GM21529 (cell line): ENCODE measurements around the gene SFXN4.
"Not testable (repeated sequence)": the region's sequence is repeated elsewhere in the genome, so short reads cannot be mapped to it uniquely, and the experiment has no call there.

Experiments used
- ATAC-seq: cut with Tn5 transposase; IDR thresholded peaks from one replicate; pipeline ENCODE4 v1.9.1; 2021; ENCODE audit not compliant: unreplicated experiment

The SFXN4 gene

GRCh38 chr10:119149157-119149556 is 16.4 kb downstream of the SFXN4 start:
- ATAC-seq, result no peak

GRCh38 chr10:119143657-119144056 is 21.9 kb downstream of the SFXN4 start:
- ATAC-seq, result no peak

GRCh38 chr10:119140603-119141245 is 24.8 kb downstream of the SFXN4 start:
- ATAC-seq, result no peak

- ATAC-seq, result no peak
Observed at GRCh38 chr10:119139464-119140067, 25.9 kb downstream of the SFXN4 start.

- ATAC-seq, result no peak
Observed at GRCh38 chr10:119138346-119139306, 26.9 kb downstream of the SFXN4 start.

- ATAC-seq, result not testable (repeated sequence)
Observed at GRCh38 chr10:119137878-119138277, 27.6 kb downstream of the SFXN4 start.

- ATAC-seq, result no peak
Observed at GRCh38 chr10:119136084-119136483, 29.4 kb downstream of the SFXN4 start.

- no peak for ATAC-seq
Observed at GRCh38 chr10:119135513-119135881, 30.0 kb downstream of the SFXN4 start.

GRCh38 chr10:119133949-119134348 is 31.6 kb downstream of the SFXN4 start:
- no peak for ATAC-seq

- ATAC-seq, result no peak
Observed at GRCh38 chr10:119132521-119133345, 32.8 kb downstream of the SFXN4 start.

GRCh38 chr10:119131512-119132240 is 33.8 kb downstream of the SFXN4 start:
- peak; percentile 70 for ATAC-seq

GRCh38 chr10:119129721-119130120 is 35.8 kb downstream of the SFXN4 start:
- ATAC-seq, result no peak

- ATAC-seq, result no peak
Observed at GRCh38 chr10:119125942-119126341, 39.6 kb downstream of the SFXN4 start.

- ATAC-seq, result no peak
Observed at GRCh38 chr10:119120875-119121274, 44.6 kb downstream of the SFXN4 start.

- peak; percentile 85 for ATAC-seq
Observed at GRCh38 chr10:119120413-119120867, 45.1 kb downstream of the SFXN4 start.

- ATAC-seq, result peak; percentile 4
Observed at GRCh38 chr10:119119400-119119799, 46.1 kb downstream of the SFXN4 start.

GRCh38 chr10:119118231-119118630 is 47.3 kb downstream of the SFXN4 start:
- no peak for ATAC-seq

GRCh38 chr10:119116326-119116951 is 49.1 kb downstream of the SFXN4 start:
- no peak for ATAC-seq

- ATAC-seq, result no peak
Observed at GRCh38 chr10:119115926-119116325, 49.6 kb downstream of the SFXN4 start.
